K562 (cell line): ENCODE results near the gene TNNT1. TPM values are rescaled to one million over a fixed set of nuclear protein-coding genes. Genes with fewer than 3 reads are reported as not detected.

ENCODE experiments used
- DMBX1 ChIP-seq: fragments of 250-450 bp; sonication (Bioruptor Pico); IDR thresholded peaks from 2 replicates; pipeline ENCODE4 v1.8.0; 2022; ENCODE audit warnings: inconsistent platforms, mild to moderate bottlenecking, moderate library complexity, borderline replicate concordance
- IRF9 ChIP-seq: fragments of 450-650 bp; IDR thresholded peaks from 2 replicates; pipeline ENCODE4 v1.6.1; 2016; ENCODE audit warnings: missing biosample characterization, missing genetic modification characterization
- MAZ ChIP-seq, 2 experiments: fragments of 450-650 bp in 1 of 2; sonication (generic) in 1 of 2; formaldehyde crosslinking; IDR thresholded peaks in 1 of 2; conservative IDR thresholded peaks in 1 of 2; 2 replicates each; pipeline versions ENCODE4 v1.4.0 to v1.5.0; 2020; ENCODE audit warnings: mild to moderate bottlenecking in 1 of 2, missing genetic modification reagents in 1 of 2
- MTA3 ChIP-seq: fragments of 450-650 bp; formaldehyde crosslinking; IDR thresholded peaks from 2 replicates; pipeline ENCODE4 v1.6.1; 2017; ENCODE audit warnings: mild to moderate bottlenecking, borderline replicate concordance
- NRF1 ChIP-seq, 2 experiments: fragments of 450-650 bp; IDR thresholded peaks in 1 of 2; conservative IDR thresholded peaks in 1 of 2; 2 replicates each; pipeline ENCODE4 v1.6.1; 2014; ENCODE audit warnings: mild to moderate bottlenecking in 2 of 2
- SAP30 ChIP-seq: fragments of 200-600 bp; sonication (generic); IDR thresholded peaks from 2 replicates; pipeline ENCODE4 v1.6.1; 2012; ENCODE audit warnings: borderline replicate concordance, low read depth, mild to moderate bottlenecking, moderate library complexity, low read length, control low read depth, inconsistent platforms; ENCODE audit not compliant: insufficient read depth, poor library complexity, severe bottlenecking
- ZFP91 ChIP-seq: sonication (generic); formaldehyde crosslinking; IDR thresholded peaks from 2 replicates; pipeline ENCODE4 v1.8.0; 2022; ENCODE audit warnings: mild to moderate bottlenecking, missing genetic modification reagents
- ZHX1 ChIP-seq: fragments of 150-350 bp; conservative IDR thresholded peaks from 2 replicates; pipeline ENCODE4 v1.6.1; 2014; ENCODE audit warnings: low read length
- ZNF407 ChIP-seq: fragments of 450-650 bp; IDR thresholded peaks from 2 replicates; pipeline ENCODE4 v1.6.1; 2016; ENCODE audit warnings: low read depth
- ZSCAN32 ChIP-seq: fragments of 450-650 bp; formaldehyde crosslinking; IDR thresholded peaks from 2 replicates; pipeline ENCODE4 v1.4.0; 2020; ENCODE audit warnings: mild to moderate bottlenecking, moderate library complexity
- polyA plus RNA-seq, 8 experiments: library from polyadenylated mRNA; depleted of rRNA in 4 of 8; stranded (reverse) in 5 of 8; unstranded in 3 of 8; fragments of >200 nt; fragmentation: Nextera tagmentation in 2 of 8; fragmentation: Illumina TruSeq in 1 of 8; extraction: Ambion mirVana in 2 of 8; extraction: Trizol in 1 of 8; gene quantifications; 2 replicates each; pipeline versions ENCODE4 v1.2.1 to v1.2.3, GENCODE V29; 2011 to 2014; ENCODE audit warnings: inconsistent platforms in 1 of 8, missing spikeins in 1 of 8
- total RNA-seq, 7 experiments: library from RNA; depleted of rRNA in 6 of 7; stranded (reverse); fragments of >200 nt in 6 of 7; fragmentation: Illumina TruSeq in 2 of 7; extraction: Trizol in 2 of 7; gene quantifications; 2 replicates each; pipeline versions ENCODE4 v1.2.1 to v1.2.3, GENCODE V29; 2011 to 2021; ENCODE audit warnings: low replicate concordance in 1 of 7

Gene TNNT1
- total and polyA plus RNA-seq, 9 of the 15 experiments (the other 6 are each of a cell fraction or from before 2014, with no cell fraction given): 31.8 to 390 (median 227) TPM

- TF ChIP-seq ZNF407 (no peak), ZHX1 (no peak), IRF9 (no peak), ZSCAN32 (no peak), ZFP91 (CRISPR knock-in tag) (peak; percentile 99), NRF1 (conservative IDR thresholded peaks at IDR 0.05 in 1 of 2, IDR thresholded peaks at IDR 0.05 in 1 of 2) (no peak), MAZ (CRISPR knock-in tag; conservative IDR thresholded peaks at IDR 0.05 in 1 of 2, IDR thresholded peaks at IDR 0.05 in 1 of 2) (peak; percentile 86 to 88), SAP30 (no peak), DMBX1 (CRISPR knock-in tag) (no peak), MTA3 (peak; percentile 49; the same call in 1 of the 2 replicates)
These were observed 2.8 kb downstream of the TNNT1 start (continued) for GRCh38 chr19:55146078-55146704.
